Activated CD4-positive, alpha-beta T cell treated with anti-CD3 and anti-CD28 coated beads for 36 hours (primary cell): ENCODE data around the gene CCAR1. TPM values are rescaled to one million over a fixed set of nuclear protein-coding genes. Genes with fewer than 3 reads are reported as not detected.
A peak's percentile ranks its signal among the peaks of the same experiment; 100 is the strongest.
"Not testable (repeated sequence)": the region's sequence is repeated elsewhere in the genome, so short reads cannot be mapped to it uniquely, and the experiment has no call there.

ENCODE experiments used
- ATAC-seq: fragments of 200-7000 bp; cut with Tn5 transposase; one replicate; pipeline ENCODE4 v1.10.0; 2021; ENCODE audit warnings: mild to moderate bottlenecking, moderate library complexity
- CTCF ChIA-PET: fragments of 350-600 bp; sonication (Branson Sonifier 250); formaldehyde crosslinking; loops from one replicate; lab custom pipeline; 2021; ENCODE audit warnings: antibody characterized with exemption; lab: Charles Lee
- POLR2A ChIA-PET: fragments of 350-600 bp; sonication (Branson Sonifier 250); formaldehyde crosslinking; loops from one replicate; lab custom pipeline; 2021; ENCODE audit warnings: antibody characterized with exemption, inconsistent platforms; lab: Charles Lee
- DNase-seq: peaks from one replicate; pipeline ENCODE4 v3.0.0-alpha.2; 2020
- H3K27ac Mint-ChIP-seq: one replicate; pipeline ENCODE4 v1.8.0; 2021; ENCODE audit warnings: mixed read lengths
- H3K27me3 Mint-ChIP-seq: one replicate; pipeline ENCODE4 v1.8.0; 2021; ENCODE audit warnings: mixed read lengths
- H3K36me3 Mint-ChIP-seq: one replicate; pipeline ENCODE4 v1.8.0; 2021; ENCODE audit warnings: low read depth, mixed read lengths
- H3K4me1 Mint-ChIP-seq: one replicate; pipeline ENCODE4 v1.8.0; 2021; ENCODE audit warnings: mixed read lengths
- H3K4me3 Mint-ChIP-seq: one replicate; pipeline ENCODE4 v1.8.0; 2021; ENCODE audit warnings: mild to moderate bottlenecking, moderate library complexity, mixed read lengths
- H3K9me3 Mint-ChIP-seq: one replicate; pipeline ENCODE4 v1.8.0; 2021; ENCODE audit warnings: low read depth, mixed read lengths
- intact Hi-C, 2 experiments: fragments of 100-400 bp; cut with DNase I in 1 of 2; cut with micrococcal nuclease in 1 of 2; formaldehyde crosslinking; loops; one replicate each; pipeline versions ENCODE4 v1.14.2 to v1.15.1; 2022 to 2024; cut with DNase I, micrococcal nuclease
- total RNA-seq, 2 experiments: library from RNA; stranded (reverse); gene quantifications; one replicate each; pipeline ENCODE4 v1.2.3, GENCODE V29; 2021

The CCAR1 gene
- total RNA-seq, 2 experiments from 2014 or later, result 89.5 to 125 TPM

GRCh38 chr10:68810830-68811229 is 89.8 kb downstream of the CCAR1 start:
- POLR2A ChIA-PET, ATAC-seq, H3K4me1 Mint-ChIP-seq, H3K4me3 Mint-ChIP-seq, intact Hi-C loops, H3K36me3 Mint-ChIP-seq, H3K27me3 Mint-ChIP-seq, H3K9me3 Mint-ChIP-seq, H3K27ac Mint-ChIP-seq, DNase-seq, CTCF ChIA-PET: not testable (repeated sequence)

- no peaks in the 10 kb centered on the region for H3K4me1 Mint-ChIP-seq
- H3K36me3 Mint-ChIP-seq, result no peaks in the 10 kb centered on the region
- ChIA-PET CTCF (no interaction called here), POLR2A (no interaction called here)
- H3K27me3 Mint-ChIP-seq, result no peaks in the 10 kb centered on the region
- H3K4me3 Mint-ChIP-seq, result no peak overlapping the region
- H3K27ac Mint-ChIP-seq, result no peak overlapping the region
- DNase-seq (no peak), ATAC-seq (no peak)
- intact Hi-C loops, result no loop called here
- H3K9me3 Mint-ChIP-seq, result no peaks in the 10 kb centered on the region
Measured at GRCh38 chr10:68811314-68812009, 90.4 kb downstream of the CCAR1 start.

- CTCF ChIA-PET, result no interaction called here
Measured at GRCh38 chr10:68812420-68812819, 91.4 kb downstream of the CCAR1 start.

GRCh38 chr10:68813559-68813958 is 92.5 kb downstream of the CCAR1 start:
- Mint-ChIP-seq H3K36me3 (no peaks in the 10 kb centered on the region), H3K4me3 (no peak overlapping the region), H3K9me3 (no peaks in the 10 kb centered on the region), H3K4me1 (no peaks in the 10 kb centered on the region), H3K27me3 (no peaks in the 10 kb centered on the region), H3K27ac (no peak overlapping the region)
- ChIA-PET POLR2A (no interaction called here), CTCF (interaction anchor here (0.6 to 1.3 kb wide), 3 partner anchors 14 to 682 kb away, joined by 4 to 5 read pairs (median 4); partner anchors contain the start of gene STOX1)
- DNase-seq (no peak), ATAC-seq (no peak)
- intact Hi-C loops, result no loop called here

More at GRCh38 chr10:68812420-68812819, 91.4 kb downstream of the CCAR1 start:
- Mint-ChIP-seq H3K9me3 (no peaks in the 10 kb centered on the region), H3K27ac (no peak overlapping the region), H3K4me1 (no peaks in the 10 kb centered on the region), H3K27me3 (no peaks in the 10 kb centered on the region), H3K4me3 (no peak overlapping the region), H3K36me3 (no peaks in the 10 kb centered on the region)
- intact Hi-C loops, result no loop called here
- POLR2A ChIA-PET, result no interaction called here
- no peak for DNase-seq
- no peak for ATAC-seq

- Mint-ChIP-seq H3K4me3 (no peak overlapping the region), H3K27me3 (no peaks in the 10 kb centered on the region), H3K9me3 (no peaks in the 10 kb centered on the region), H3K36me3 (no peaks in the 10 kb centered on the region), H3K27ac (no peak overlapping the region), H3K4me1 (no peaks in the 10 kb centered on the region)
- ATAC-seq (no peak), DNase-seq (no peak)
- ChIA-PET POLR2A (interaction anchor here (0.6 kb wide), 1 partner anchor 18 kb away, joined by 7 read pairs; no protein-coding TSS in a partner anchor), CTCF (no interaction called here)
- intact Hi-C loops, result no loop called here
Measured at GRCh38 chr10:68816796-68817412, 95.9 kb downstream of the CCAR1 start.

- DNase-seq, H3K27me3 Mint-ChIP-seq, H3K4me1 Mint-ChIP-seq, H3K4me3 Mint-ChIP-seq, intact Hi-C loops, ATAC-seq, H3K9me3 Mint-ChIP-seq, H3K27ac Mint-ChIP-seq, H3K36me3 Mint-ChIP-seq: not testable (repeated sequence)
- ChIA-PET POLR2A (interaction anchor here (0.6 kb wide), 1 partner anchor 284 kb away, joined by 3 read pairs; no protein-coding TSS in a partner anchor), CTCF (interaction anchor here (0.6 to 1.7 kb wide), 3 partner anchors 10 to 151 kb away, joined by 3 to 5 read pairs (median 3); no protein-coding TSS in a partner anchor)
Measured at GRCh38 chr10:68820359-68820758, 99.3 kb downstream of the CCAR1 start.

GRCh38 chr10:68822626-68823025 is 101.6 kb downstream of the CCAR1 start:
- H3K4me3 Mint-ChIP-seq, H3K27me3 Mint-ChIP-seq, intact Hi-C loops, H3K9me3 Mint-ChIP-seq, DNase-seq, H3K36me3 Mint-ChIP-seq, H3K27ac Mint-ChIP-seq, POLR2A ChIA-PET, ATAC-seq, H3K4me1 Mint-ChIP-seq: not testable (repeated sequence)
- CTCF ChIA-PET, result interaction anchor here (1.0 to 1.2 kb wide), 2 partner anchors 18 to 40 kb away, joined by 3 read pairs; no protein-coding TSS in a partner anchor

GRCh38 chr10:68826764-68827591 is 105.9 kb downstream of the CCAR1 start, which contains the start of gene STOX1:
STOX1 (plus strand) TSS chr10:68827531; CDS start chr10:68827624, 93 bp downstream.
- DNase-seq (peak; percentile 81), ATAC-seq (peak; percentile 89)
- intact Hi-C loops, result loop anchor here (1.0 to 2.0 kb wide), 4 partner anchors 74 to 495 kb away; partner anchors contain the start of genes DDX50 (in 2 of the 2), HNRNPH3 (in 1 of the 2), PBLD (in 1 of the 2) and SLC25A16 (in 1 of the 2)
- H3K36me3 Mint-ChIP-seq, result no peaks in the 10 kb centered on the region
- H3K27me3 Mint-ChIP-seq, result no peaks in the 10 kb centered on the region
- POLR2A ChIA-PET, result interaction anchor here (0.9 to 1.1 kb wide), 3 partner anchors 44 to 129 kb away, joined by 4 to 5 read pairs (median 5); no protein-coding TSS in a partner anchor
- CTCF ChIA-PET, result interaction anchor here (0.6 to 1.0 kb wide), 5 partner anchors 13 to 940 kb away, joined by 3 to 4 read pairs (median 3); no protein-coding TSS in a partner anchor
- H3K4me1 Mint-ChIP-seq, result peaks cover 19% of the 10 kb centered on the region
- no peaks in the 10 kb centered on the region for H3K9me3 Mint-ChIP-seq
- H3K4me3 Mint-ChIP-seq, result peak within 1 kb of the TSS; percentile 72
- H3K27ac Mint-ChIP-seq, result peak within 1 kb of the TSS; percentile 37

GRCh38 chr10:68827592-68827959 is 106.5 kb downstream of the CCAR1 start:
- not testable (repeated sequence) for H3K9me3 Mint-ChIP-seq, H3K36me3 Mint-ChIP-seq, DNase-seq, H3K27me3 Mint-ChIP-seq, H3K27ac Mint-ChIP-seq, H3K4me3 Mint-ChIP-seq
- CTCF ChIA-PET, result interaction anchor here (0.7 to 1.3 kb wide), 3 partner anchors 13 to 941 kb away, joined by 3 to 4 read pairs (median 3); no protein-coding TSS in a partner anchor
- POLR2A ChIA-PET, result interaction anchor here (0.9 to 1.1 kb wide), 3 partner anchors 43 to 128 kb away, joined by 4 to 5 read pairs (median 5); no protein-coding TSS in a partner anchor
- peak; percentile 51 for ATAC-seq
- intact Hi-C loops, result loop anchor here (1.0 to 2.0 kb wide), 4 partner anchors 73 to 495 kb away; partner anchors contain the start of genes DDX50 (in 2 of the 2), HNRNPH3 (in 1 of the 2), PBLD (in 1 of the 2) and SLC25A16 (in 1 of the 2)
- peaks cover 19% of the 10 kb centered on the region for H3K4me1 Mint-ChIP-seq

- H3K4me3 Mint-ChIP-seq, result peak overlapping the region; percentile 19
- DNase-seq, result peak; percentile 26
- H3K27ac Mint-ChIP-seq, intact Hi-C loops, H3K27me3 Mint-ChIP-seq, H3K9me3 Mint-ChIP-seq, H3K36me3 Mint-ChIP-seq: not testable (repeated sequence)
- H3K4me1 Mint-ChIP-seq, result peaks cover 19% of the 10 kb centered on the region
- POLR2A ChIA-PET, result interaction anchor here (0.9 kb wide), 1 partner anchor 43 kb away, joined by 3 read pairs; no protein-coding TSS in a partner anchor
- peak; percentile 51 for ATAC-seq
- CTCF ChIA-PET, result interaction anchor here (1.1 to 1.4 kb wide), 3 partner anchors 10 to 67 kb away, joined by 3 read pairs; no protein-coding TSS in a partner anchor
Measured at GRCh38 chr10:68828083-68828601, 107.1 kb downstream of the CCAR1 start.
